HL-60/S4 treated with retinoic acid at 250 ng/mL for 4 days and 3 days (cell line): ENCODE data around the gene ESPNL.

ENCODE experiments used
- in situ Hi-C: fragments of 300-500 bp; cut with MboI; formaldehyde crosslinking; loops from 2 replicates; pipeline ENCODE4 v1.7.0; 2022; ENCODE audit warnings: low sequenced_read_pairs

The ESPNL gene

DNA sequence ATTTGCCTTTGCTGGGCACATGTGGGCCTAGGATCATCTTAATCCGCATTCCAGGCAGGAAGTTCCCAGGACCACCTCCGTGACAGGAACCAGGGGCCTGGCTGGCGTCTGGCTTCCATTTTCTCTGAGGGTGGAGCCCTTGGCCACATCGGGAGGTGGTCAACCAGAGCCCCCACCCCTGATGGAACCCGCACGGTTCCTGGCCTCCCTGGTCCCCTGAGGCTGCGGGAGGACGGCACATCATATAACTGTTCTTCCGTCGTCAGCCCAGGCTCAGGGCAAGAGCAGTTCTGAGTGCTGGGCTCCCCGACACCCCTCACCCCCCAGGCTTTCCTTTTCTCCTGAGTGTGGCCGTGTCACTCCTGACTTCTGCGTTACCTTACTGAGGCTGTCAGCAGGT lies 13.5 kb downstream of the ESPNL start:
- in situ Hi-C loops, result loop anchor here (25.0 kb wide), 1 partner anchor 251 kb away; the partner anchor contains the start of gene RAMP1

DNA sequence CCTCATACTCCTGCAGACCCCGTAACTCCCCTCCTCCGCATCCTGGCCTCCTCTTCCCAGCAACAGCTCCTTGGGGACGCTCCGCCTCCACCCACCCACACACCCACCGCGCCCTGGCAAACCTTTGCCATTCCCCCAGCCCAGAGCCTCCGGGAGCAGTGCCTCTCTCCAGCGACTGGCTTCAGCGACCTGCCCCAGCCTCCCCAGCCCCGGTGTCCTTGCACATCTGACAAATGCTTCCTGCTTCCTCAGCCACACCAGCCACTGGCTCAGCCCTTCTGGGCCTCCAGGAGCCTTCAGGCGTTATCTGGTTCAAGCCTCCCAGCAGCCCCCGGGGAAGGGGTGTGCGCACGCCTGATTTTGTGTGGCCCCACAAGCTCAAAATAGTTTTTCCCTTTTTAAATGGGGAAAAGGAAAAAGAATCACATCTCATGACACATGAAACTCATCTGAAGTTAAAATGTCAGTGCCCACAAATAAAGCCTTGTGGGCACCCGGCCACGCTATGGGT lies 14.2 kb downstream of the ESPNL start:
- in situ Hi-C loops, result loop anchor here (25.0 kb wide), 1 partner anchor 252 kb away; the partner anchor contains the start of gene RAMP1

DNA sequence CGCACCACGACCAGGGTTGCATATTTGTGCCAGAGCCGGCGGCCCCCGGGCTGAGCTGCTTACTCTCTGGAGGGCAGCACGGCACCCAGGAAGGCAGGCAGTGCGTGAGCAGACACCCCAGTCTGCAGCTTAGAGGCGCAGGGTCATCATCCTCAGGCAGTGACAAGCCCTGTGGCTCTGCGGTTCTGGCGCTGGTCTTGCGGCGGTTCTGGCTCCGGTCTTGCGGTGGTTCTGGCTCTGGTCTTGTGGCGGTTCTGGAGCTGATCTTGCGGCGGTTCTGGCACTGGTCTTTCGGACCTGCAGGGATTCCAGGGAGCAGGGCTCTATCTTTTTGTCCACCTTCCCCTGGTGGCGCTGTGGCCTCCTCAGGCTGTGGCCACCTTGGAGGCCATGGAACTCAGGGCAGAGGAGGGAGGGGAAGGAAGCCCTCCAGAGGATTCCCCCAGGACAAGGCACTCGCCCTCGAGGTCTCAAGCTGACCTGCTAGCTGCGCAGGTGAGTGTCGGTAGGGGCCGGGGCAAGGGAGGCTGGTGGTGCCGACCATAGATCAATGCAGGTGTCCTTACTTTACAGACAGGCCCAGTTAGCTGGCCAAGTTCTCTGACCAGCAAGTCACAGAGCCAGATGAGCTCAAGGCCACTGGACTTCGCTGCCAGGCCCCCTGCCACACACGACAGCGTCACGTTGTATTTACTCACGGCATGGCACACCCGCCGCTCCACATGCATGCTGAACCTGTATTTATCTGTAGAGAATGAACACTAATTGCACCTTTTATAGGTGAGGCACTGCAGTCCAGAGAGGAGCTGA lies 14.9 kb downstream of the ESPNL start:
- in situ Hi-C loops, result loop anchor here (25.0 kb wide), 1 partner anchor 253 kb away; the partner anchor contains the start of gene RAMP1

DNA sequence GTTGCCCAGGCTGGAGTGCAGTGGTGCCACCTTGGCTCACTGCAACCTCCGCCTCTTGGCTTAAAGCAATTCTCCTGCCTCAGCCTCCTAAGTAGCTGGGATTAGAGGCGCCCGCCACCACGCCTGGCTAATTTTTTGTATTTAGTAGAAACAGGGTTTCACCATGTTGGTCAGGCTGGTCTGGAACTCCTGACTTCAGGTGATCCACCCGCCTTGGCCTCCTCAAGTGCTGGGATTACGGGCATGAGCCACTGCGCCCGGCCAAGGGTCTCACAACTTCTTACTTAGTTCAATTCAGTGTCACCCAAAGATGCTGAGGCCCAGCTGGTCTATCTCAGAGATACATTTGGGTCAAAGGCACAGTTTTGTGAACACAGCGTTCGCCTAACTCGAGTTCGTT lies 15.6 kb downstream of the ESPNL start:
- in situ Hi-C loops, result loop anchor here (25.0 kb wide), 1 partner anchor 253 kb away; the partner anchor contains the start of gene RAMP1

DNA sequence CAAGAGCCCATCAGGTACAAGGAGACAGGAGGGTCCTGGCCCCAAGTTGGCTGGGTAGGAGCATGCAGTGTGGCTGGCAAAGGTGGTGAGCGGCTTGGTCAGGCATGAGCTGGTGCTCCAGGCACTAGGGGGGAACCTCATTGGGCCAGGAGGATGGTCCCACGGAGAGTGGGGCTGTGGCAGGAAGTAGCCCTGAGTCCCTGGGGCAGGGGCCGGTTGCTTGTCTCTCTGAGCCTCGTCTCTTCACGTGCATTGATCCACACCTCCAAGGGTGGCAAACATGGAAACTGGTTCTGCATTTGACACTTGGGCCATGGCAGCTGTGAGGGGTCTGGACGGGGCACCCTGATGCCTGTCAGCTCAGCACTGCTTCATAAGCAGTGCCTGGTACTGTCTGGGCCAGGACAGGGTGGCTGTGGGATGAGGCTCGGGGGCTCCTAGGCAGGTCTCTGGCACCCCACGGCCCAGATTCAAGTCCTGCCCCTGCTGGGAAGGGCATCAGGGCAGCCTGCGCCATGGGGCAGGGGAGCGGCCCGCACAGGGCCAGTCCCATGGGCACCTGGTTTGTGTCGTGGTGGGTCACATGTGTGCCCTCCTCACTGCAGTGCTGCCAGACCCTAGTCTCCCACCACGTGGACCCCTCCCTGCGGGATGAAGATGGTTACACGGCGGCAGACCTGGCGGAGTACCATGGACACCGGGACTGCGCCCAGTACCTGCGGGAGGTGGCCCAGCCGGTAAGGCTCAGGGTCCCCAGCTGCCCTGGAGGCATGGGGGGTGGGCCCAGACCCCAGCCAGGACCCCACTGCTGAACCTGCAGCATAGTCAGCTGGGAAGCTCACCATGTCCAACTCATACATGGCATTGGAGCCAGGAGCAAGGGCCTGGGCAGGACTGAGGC lies 16.4 kb downstream of the ESPNL start:
- in situ Hi-C loops, result loop anchor here (25.0 kb wide), 1 partner anchor 254 kb away; the partner anchor contains the start of gene RAMP1

DNA sequence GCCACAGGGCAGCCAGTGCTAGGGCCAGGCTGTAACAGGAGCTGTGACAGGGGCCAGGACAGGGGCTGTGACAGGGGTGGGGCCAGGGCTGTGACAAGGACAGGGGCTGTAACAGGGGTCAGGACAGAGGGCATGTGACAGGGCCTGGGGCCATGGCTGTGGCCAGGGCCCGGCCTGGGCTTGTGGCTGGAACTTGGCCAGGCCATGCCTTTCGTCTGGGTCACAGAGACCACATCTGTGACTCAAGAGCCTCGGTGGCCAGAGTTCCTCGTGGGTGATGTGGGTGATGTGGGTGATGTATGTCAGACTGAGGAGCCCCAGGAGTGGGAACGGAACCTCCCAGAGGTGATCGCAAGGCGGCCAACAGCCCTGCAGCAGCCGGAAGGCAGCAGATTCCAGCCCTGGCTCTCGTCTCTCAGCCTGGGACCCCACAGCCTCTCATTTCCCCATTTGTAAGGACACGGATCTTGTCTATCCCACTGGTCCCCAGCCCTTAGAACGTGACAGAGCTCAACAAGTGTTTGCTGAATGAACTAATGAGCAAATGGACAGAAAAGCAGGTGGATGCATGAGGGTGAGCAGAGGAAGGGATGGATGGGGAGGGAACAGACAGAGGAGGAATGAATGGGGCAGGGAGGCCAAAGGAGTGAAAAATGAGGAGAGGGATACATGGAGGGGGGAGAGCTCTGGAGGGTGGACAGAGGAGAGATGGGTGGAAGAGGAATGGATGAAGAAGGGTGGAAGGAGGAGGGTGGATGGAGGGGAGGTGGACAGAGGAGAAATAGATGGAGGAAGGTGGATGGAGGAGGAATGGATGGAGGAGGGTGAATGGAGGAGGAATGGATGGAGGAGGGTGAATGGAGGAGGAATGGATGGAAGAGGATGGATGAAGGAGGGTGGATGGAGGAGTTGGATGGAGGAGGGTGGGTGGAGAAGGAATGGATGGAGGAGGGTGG lies 17.3 kb downstream of the ESPNL start:
- in situ Hi-C loops, result loop anchor here (25.0 kb wide), 1 partner anchor 255 kb away; the partner anchor contains the start of gene RAMP1

DNA sequence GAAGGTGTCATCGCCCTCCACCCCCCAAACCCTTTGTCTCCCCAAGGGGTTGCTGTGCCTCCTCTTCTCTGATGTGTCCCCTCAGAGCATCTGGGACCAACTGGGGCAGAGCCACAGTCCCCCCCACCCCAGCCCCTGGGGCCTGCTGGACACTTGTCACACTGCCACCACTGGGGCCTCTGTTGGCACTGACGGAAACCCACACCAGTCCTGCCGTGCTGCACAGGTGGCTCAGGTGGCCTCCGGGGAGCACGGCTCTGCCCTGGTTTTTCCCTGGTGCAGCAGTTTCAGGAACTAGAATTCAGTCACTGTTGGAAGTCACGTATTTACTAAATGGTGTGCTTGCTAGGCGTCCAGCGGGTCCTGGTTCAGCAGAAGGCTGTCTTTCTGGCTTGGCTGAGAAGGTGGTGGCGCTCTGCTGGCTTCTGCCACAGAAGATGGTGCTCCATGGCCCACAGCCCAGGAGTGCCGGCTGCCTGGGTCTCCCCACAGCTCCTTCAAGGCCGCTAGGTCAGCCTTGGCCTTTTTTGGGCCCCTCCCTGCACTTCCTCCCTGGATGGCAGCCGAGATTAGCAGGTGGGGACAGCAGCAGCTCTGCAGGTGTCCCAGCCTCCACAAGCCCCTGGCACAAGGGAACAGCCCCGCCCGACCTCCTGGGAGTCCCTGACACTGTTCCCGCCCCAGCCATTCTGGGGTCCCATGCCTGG lies 19.8 kb downstream of the ESPNL start:
- in situ Hi-C loops, result loop anchor here (25.0 kb wide), 1 partner anchor 258 kb away; the partner anchor contains the start of gene RAMP1

DNA sequence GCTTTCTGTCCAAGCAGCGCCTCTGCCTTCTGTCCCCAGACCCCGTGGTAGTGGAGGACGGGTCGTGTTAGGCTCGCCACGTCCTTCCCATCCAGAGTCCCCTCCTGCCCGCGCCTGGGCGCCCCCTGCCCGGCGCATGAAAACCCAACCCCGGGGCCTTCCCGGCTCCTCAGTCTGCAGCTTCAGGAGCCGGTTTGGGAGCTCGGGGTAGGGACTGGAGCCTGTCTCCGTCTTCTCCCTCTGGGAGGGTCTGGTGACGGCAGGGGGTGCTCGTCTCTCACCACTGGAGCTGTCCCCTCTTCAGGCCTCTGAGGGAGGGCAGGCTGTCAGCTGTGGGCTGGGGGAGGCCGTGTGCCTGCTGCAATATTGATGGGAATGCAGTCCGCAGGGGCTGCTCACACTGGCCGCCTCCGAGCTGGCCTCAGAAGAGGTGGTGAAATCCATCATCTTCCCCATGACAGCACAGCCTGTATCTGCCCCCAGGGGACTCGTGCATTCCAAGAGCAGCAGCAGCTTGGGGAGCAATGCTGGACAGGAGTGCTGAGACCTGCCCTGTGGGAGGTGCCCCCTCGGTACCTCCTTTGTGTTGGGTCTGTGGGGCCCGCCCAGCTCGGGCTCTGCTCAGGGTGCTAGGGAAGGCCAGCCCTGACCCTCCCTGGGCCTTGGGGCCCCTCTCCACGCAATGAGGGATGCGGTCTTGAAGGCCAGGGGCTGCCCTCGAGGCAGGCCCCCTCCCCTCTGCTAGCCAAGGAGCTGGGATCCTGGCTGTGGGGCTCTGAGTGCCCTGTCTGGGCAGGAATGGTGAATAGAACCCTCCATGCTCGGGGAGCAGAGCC lies 20.5 kb downstream of the ESPNL start:
- in situ Hi-C loops, result loop anchor here (25.0 kb wide), 1 partner anchor 258 kb away; the partner anchor contains the start of gene RAMP1

DNA sequence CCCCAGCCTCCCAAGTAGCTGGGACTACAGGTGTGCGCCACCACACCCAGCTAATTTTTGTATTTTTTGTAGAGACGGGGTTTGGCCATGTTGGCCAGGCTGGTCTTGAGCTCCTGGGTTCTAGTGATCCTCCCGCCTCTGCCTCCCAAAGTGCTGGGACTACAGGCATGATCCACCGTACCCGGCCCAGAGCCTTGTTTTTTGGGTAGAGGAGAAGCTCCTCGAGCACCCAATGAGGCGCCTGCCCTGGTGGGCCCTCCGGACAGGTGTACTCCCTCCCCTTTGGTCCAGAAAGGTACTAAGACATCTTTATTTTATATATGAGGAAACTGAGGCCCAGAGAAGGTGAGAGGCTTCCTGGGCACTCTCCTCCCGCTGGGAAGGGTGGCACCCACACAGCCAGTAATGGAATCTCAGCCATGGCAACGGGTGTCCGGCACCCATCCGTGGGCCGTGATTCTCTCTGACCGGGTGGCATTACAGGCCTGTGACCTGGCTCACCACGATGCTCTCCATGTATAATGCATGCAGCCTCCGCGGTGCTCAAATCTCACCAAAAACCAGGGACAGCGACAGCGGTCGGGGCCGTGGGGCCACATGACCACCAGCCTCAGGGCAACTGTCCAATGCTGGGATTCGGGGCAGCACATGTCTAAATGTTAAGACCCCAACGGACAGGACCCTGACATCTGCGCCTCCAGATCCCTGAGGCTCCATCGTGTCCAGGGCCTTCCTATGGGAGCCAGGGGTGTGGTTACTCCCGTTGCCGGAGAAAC lies 21.6 kb downstream of the ESPNL start:
- in situ Hi-C loops, result loop anchor here (25.0 kb wide), 1 partner anchor 259 kb away; the partner anchor contains the start of gene RAMP1

DNA sequence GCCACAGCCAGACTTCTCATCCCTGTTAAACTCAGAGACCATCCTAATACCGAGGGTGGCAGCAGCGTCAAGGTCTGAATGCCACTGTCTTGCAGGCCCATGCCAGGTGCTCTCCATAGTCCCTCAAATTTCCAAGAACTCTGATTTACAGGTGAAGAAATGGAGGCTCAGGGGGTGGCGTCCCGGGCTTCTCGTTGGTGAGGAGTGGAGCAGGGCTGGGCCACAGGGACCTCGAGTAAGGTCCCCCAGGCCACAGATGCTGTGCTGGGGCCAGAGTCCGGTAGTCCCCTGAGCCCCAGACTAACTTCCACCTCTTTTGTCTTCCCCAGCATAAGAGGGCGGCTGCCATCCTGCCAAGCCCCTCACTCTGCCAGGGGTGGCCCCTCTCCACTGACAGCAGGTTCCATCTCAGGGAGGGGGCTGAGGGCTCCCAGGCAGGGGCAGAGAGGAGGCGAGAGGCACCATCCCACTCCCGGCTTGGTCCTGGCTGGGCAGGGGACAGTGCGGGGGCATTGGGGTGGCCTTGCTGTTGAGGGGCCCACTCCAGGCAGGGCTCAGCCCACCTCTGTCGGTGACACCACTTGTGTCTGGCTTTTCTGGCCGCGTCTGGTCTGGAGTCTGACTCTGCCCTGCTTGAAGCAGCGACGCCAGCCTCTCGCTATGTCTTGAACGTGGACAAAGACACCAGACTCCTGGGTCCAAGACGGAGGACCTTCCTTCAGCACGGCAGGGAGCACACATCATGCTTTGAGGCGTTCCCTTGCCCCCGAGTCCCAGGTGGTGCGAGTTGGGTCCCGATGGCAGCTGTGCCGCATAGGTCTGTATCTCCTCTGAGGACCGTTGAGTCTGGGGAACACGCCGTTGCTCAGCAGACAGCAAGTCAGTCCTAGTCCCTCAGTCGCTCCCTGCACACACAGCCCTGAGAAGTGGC lies 22.4 kb downstream of the ESPNL start:
- in situ Hi-C loops, result loop anchor here (25.0 kb wide), 1 partner anchor 260 kb away; the partner anchor contains the start of gene RAMP1

DNA sequence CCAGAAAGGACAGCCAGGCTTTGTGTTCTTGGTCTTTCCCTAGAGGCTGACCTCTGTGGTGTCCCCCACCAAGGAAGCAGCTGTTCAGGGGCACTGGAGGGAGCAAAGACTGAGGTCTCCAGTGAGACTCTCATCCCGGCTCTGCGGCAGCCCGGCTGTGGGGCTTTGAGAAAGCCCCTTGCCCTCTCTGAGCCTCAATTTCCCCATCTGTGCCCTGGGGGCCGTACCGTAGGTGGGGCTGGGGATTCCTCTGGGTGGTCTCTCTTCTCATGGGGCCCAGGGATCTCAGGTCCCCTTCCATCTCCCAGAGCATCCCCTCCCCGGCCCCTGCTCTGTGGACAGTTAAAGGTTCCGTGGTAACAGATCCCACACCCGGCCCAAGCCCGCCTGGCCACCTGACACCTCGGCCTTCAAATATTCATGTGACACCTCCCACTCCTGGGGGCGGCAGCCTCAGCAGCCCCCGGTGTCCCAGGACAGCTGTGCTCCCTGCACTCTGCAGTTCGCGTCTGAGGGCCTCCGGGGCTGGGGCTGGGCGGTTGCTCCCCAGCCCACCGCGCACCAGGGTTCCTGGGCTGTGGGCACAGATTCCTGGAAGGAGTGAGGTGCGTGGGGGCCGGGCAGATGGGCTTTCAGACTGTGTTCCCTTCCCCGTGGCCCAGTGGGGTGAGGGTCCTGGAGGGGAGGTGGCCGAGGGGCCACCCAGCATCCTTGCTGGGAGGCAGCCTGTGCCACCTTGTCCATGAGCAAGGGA lies 23.3 kb downstream of the ESPNL start:
- in situ Hi-C loops, result loop anchor here (25.0 kb wide), 1 partner anchor 261 kb away; the partner anchor contains the start of gene RAMP1

DNA sequence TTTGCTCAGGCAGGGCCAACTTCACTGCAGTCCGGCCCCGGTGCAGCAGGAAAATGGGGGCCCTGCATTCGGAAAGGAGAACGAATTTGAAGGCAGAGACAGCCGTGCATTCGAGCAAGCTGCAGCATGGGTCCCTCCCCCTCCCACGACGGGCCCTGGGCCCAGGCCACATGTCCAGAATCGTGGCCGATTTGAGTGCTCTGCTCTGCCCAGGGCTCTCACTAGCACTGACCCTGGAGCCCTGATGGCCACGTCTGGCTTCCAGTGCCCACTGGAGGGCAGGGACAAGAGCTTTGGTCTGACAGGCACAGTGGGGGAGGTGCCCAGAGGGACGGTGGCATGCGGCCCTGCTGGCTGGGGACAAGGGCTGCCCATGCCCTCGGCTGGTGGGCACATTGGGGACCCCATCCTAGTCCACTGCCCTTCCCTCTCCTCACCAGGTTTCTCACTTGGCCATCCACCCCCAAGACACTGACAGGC lies 23.9 kb downstream of the ESPNL start:
- in situ Hi-C loops, result loop anchor here (25.0 kb wide), 1 partner anchor 262 kb away; the partner anchor contains the start of gene RAMP1

DNA sequence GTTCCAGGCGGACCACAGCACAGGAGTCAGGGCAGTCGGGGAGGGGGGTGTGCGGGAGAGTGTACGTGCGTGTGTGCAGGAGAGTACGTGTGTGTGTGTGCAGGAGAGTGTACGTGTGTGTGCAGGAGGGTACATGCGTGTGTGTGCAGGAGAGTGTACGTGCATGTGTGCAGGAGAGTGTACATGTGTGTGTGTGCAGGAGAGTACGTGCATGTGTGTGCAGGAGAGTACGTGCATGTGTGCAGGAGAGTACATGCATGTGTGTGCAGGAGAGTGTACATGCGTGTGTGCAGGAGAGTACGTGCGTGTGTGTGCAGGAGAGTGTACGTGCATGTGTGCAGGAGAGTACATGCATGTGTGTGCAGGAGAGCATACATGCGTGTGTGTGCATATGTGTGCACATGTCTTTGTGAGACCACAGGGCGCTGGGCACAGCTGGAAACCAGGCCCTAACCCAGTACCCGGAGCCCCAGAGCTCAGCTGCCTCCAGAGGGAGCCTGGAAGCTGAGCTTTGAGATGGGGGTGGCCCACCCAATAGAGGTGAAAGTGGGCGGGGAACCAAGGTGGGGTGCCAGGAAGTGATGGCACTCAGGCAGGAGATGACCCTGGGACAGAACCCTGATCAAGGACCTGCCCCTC lies 24.5 kb downstream of the ESPNL start:
- in situ Hi-C loops, result loop anchor here (25.0 kb wide), 1 partner anchor 262 kb away; the partner anchor contains the start of gene RAMP1

DNA sequence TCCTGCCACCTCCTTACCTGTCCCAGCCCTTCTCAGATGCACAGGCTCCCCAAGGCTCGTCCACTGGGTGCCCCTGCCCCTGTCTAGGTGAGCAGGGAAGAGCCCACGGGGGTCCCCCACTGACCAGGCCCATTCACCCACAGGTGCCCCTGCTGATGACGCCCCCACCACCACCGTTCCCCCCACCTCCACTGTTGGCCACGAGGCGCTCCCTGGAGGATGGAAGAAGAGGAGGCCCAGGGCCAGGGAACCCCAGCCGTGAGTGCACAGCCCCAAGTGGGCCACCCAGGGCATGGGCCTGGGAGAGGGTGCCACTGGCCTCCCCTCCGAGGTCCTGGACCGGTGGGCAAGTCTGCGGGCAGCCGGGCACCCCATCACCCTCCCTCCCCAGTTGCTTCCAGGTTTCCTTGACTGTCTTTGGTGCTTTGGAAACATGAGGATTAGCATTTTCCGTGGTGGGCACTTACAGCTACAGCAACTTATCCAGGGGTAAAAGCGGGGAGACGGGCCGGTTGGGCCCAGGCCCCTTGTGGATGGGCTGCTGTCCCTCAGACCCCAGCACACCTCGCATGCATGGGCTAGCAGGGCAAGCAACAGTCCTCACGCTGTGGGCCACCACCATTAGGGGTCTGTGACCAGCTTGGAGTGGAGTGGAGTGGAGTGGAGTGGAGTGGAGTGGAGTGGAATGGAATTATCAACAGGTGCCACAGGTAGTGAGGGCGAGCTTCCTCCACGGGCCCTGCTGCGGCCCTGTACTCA lies 25.2 kb downstream of the ESPNL start:
- in situ Hi-C loops, result no loop called here
